ENCODE measurements around the gene PVALB.

PVALB gene

DNA sequence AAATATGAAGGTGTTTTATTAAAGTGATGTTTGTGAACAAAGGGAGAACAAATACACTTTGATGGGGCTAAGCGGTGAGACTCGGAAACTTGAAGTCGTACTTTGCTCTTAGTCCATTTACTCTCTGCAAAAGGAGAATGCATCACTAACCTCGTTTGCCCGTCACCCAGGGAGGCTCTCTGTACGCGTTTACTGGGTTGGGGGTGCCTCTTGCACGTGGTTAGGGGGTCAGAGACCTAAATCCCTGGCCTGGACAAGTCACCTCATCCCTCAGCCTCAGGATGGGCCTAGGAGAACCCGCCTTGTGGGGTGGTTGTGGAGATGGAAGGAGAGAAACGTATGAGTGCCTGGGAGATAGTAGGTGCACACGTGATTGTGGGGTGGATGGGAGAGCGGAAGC lies 40.1 kb downstream of the PVALB start:
- peak; percentile 6 for DNase-seq (ENCODE audit: low read depth)
- TF ChIP-seq, protein P1, sequence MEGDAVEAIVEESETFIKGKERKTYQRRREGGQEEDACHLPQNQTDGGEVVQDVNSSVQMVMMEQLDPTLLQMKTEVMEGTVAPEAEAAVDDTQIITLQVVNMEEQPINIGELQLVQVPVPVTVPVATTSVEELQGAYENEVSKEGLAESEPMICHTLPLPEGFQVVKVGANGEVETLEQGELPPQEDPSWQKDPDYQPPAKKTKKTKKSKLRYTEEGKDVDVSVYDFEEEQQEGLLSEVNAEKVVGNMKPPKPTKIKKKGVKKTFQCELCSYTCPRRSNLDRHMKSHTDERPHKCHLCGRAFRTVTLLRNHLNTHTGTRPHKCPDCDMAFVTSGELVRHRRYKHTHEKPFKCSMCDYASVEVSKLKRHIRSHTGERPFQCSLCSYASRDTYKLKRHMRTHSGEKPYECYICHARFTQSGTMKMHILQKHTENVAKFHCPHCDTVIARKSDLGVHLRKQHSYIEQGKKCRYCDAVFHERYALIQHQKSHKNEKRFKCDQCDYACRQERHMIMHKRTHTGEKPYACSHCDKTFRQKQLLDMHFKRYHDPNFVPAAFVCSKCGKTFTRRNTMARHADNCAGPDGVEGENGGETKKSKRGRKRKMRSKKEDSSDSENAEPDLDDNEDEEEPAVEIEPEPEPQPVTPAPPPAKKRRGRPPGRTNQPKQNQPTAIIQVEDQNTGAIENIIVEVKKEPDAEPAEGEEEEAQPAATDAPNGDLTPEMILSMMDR (IDR thresholded peaks at IDR 0.05; ENCODE audit: insufficient read depth, low read depth, low read length, missing control alignments): no peak
- H3K4me3 ChIP-seq (ENCODE audit: low read depth, low read length): peak overlapping the region; percentile 58

DNA sequence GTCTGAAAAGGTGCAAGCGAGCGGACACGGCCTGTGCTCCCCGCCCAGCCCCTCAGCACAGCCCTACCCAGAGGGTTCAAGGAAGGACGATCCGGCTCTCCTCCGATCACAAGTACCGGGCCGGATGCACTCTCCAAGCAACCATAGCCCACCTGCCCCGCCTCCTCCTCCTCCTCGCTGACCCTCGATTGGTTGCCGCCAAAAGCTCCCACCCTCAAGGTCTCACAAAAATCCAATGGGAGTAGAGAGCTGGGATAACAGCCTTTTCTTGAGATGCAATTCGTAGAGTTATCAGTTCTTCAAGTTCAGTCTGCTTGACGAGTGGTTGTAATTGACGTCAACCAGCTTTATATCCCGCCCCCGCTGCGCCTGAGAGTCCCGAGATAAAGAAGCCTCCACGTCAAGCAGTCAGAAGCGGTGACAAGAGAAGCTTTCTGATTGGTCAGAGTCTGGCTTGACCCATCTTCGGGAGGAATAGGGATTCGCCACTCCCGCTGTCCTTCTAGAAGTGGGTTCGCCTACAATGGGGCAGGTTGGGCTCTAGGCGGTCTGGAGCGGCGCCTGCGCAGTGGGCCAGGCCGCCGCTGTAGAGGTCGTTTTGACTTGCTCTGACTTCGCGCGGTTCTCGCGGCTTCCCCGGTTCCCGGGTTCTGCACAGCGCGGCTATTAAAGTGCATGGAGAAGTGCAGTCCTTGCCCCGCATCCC lies 40.7 kb downstream of the PVALB start, which contains the start of gene IFT27:
Gene IFT27, minus strand, starts transcription at position 156 of the 706 bp plus-strand sequence. CDS start 412 bp downstream, outside the sequence.
- H3K4me3 ChIP-seq (ENCODE audit: low read depth, low read length): peak within 1 kb of the TSS; percentile 78
- TF ChIP-seq, protein P1 (IDR thresholded peaks at IDR 0.05; ENCODE audit: insufficient read depth, low read depth, low read length, missing control alignments): no peak
- peak; percentile 100 for DNase-seq (ENCODE audit: low read depth)

DNA sequence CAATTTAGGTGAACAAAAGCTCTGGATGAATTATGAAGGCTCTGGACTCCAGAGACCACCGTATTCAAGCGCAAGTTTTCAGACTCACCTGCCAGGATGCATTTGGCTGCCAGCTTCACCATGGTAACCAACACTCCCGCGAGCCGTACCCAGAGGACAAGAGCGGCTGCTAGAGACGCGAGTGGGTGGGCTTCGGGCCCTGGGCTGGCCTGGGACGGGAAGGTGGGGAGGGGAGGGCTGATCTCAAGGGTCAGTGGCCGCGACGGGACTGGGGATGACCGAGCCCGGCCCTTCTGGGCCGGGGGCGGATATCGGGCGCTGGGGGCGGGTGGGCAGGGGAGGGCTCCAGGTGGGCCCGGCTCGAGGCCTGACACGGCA lies 41.3 kb downstream of the PVALB start:
- DNase-seq (ENCODE audit: low read depth): peak; percentile 43
- TF ChIP-seq, protein P1 (IDR thresholded peaks at IDR 0.05; ENCODE audit: insufficient read depth, low read depth, low read length, missing control alignments): no peak
- H3K4me3 ChIP-seq (ENCODE audit: low read depth, low read length): peak overlapping the region; percentile 78

DNA sequence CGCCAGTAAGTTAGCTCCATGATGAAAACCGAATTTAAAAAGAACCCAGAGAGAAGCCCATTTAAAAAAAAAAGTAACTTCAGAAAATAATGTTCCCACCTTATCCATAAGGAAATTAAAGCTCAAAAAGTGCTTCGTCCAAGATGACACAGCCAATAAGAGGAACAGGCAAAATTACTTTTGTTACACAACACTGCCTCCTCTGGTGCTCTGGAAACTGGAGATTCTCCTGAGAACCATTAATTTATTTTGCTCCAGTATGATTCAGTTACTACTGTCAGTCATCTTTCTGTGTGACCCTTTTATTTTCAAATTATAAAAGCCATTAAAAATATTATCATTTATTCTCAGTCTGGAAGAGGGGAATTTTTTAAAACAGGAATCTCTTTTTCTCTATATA lies 42.9 kb downstream of the PVALB start:
- TF ChIP-seq, protein P1 (IDR thresholded peaks at IDR 0.05; ENCODE audit: insufficient read depth, low read depth, low read length, missing control alignments): peak; percentile 12
- H3K4me3 ChIP-seq (ENCODE audit: low read depth, low read length): no peak overlapping the region
- DNase-seq (ENCODE audit: low read depth): no peak

DNA sequence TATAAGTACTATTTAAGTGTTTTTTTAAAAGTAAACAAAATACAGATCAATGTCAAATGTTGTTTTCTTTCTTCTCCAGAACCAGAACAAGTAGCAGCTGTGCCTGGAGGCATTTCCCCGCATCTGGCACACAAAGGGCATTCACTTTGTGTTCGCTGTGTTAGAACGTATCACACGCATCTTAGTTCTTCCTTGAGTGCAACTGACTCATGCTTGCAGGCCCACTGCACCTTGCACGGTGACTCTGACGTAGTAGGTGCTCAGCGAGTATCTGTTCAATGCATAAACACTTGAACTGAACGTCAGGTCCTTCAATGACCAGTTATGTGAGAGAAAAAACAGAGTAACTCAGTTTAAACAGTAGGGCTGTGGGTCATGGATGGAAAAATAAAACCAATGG lies 44.4 kb downstream of the PVALB start:
- H3K4me3 ChIP-seq (ENCODE audit: low read depth, low read length): no peak overlapping the region
- DNase-seq (ENCODE audit: low read depth): no peak
- TF ChIP-seq, protein P1 (IDR thresholded peaks at IDR 0.05; ENCODE audit: insufficient read depth, low read depth, low read length, missing control alignments): no peak

DNA sequence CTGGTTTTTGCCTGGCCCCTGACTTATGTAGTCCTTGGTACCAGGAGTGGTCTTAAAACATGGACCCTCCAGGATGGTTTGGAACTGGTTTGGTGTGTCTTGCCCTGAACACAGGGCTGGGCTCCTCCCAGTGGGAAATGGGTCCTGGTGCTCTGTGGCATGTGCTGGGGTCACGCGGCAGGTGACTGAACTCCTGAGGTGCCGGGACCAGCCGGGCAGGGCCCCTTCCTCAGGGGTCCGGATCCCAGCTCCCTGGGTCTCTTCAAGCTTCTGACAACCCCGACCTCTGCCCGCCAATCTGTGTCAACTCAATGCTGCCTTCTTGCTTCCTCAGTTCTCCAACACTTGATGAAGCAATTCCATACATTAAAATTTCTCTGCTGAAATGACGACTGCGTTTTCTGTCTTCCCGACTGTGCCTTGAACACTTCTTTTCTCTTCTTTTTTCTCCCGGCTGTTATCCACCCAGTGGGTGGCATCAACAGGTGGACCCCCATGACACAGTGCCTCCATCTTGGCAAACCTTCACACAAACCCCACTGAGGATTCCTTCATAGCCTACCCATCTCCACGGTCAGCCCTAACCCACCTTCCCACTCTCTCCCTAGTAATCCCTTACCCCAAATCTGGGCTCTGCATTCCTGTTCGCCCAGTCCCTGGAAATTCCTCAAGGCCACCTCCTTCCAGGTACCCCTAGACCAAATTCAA lies 45.3 kb downstream of the PVALB start:
- no peak for DNase-seq (ENCODE audit: low read depth)
- TF ChIP-seq, protein P1 (IDR thresholded peaks at IDR 0.05; ENCODE audit: insufficient read depth, low read depth, low read length, missing control alignments): no peak

More for the DNA sequence above, 45.3 kb downstream of the PVALB start:
- no peak overlapping the region for H3K4me3 ChIP-seq (ENCODE audit: low read depth, low read length)
